SU-DHL-6 (cell line): ENCODE results near the gene NSF.
"Not testable (repeated sequence)": the region's sequence is repeated elsewhere in the genome, so short reads cannot be mapped to it uniquely, and the experiment has no call there.

ENCODE experiments used
- EZH2phosphoT487 ChIP-seq: fragments of 200-600 bp; sonication (generic), shearing (Covaris generic); conservative IDR thresholded peaks from 2 replicates; pipeline ENCODE4 v1.6.1; 2018; ENCODE audit warnings: mild to moderate bottlenecking, antibody characterized with exemption, low read length, moderate library complexity, mixed read lengths
- TF ChIP-seq, protein P1 (sequence below): fragments of 200-600 bp; sonication (generic); IDR thresholded peaks from one replicate; pipeline ENCODE4 v1.5.1; 2017; ENCODE audit warnings: antibody characterized with exemption, mild to moderate bottlenecking, low read length, moderate library complexity; ENCODE audit not compliant: insufficient read depth, poor library complexity, severe bottlenecking

DNA sequence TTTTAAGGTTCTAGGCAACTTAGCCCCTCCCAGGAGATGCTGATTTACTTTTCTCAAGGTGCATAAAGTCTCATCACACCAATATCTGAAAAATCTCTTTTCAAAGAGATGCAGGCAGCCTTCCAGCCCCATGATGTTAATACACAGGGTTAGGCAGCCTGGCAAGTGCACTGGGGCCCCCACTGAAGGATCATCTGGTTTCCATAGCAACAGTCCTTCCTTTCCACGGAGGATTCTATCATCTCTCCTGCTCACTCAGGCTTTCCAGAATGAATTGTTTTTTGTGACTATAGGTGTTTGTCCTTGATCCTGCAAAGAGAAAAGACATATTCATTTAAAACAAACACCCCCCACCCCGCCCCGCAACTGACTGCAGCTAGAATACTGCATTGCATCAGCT, 5.0 kb upstream of the NSF start:
- TF ChIP-seq, protein P1, sequence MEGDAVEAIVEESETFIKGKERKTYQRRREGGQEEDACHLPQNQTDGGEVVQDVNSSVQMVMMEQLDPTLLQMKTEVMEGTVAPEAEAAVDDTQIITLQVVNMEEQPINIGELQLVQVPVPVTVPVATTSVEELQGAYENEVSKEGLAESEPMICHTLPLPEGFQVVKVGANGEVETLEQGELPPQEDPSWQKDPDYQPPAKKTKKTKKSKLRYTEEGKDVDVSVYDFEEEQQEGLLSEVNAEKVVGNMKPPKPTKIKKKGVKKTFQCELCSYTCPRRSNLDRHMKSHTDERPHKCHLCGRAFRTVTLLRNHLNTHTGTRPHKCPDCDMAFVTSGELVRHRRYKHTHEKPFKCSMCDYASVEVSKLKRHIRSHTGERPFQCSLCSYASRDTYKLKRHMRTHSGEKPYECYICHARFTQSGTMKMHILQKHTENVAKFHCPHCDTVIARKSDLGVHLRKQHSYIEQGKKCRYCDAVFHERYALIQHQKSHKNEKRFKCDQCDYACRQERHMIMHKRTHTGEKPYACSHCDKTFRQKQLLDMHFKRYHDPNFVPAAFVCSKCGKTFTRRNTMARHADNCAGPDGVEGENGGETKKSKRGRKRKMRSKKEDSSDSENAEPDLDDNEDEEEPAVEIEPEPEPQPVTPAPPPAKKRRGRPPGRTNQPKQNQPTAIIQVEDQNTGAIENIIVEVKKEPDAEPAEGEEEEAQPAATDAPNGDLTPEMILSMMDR = not testable (repeated sequence)
- not testable (repeated sequence) for TF ChIP-seq EZH2phosphoT487
